Measurements from ENCODE around the gene TEX264.
"Not testable (repeated sequence)": the region's sequence is repeated elsewhere in the genome, so short reads cannot be mapped to it uniquely, and the experiment has no call there.

The TEX264 gene

DNA sequence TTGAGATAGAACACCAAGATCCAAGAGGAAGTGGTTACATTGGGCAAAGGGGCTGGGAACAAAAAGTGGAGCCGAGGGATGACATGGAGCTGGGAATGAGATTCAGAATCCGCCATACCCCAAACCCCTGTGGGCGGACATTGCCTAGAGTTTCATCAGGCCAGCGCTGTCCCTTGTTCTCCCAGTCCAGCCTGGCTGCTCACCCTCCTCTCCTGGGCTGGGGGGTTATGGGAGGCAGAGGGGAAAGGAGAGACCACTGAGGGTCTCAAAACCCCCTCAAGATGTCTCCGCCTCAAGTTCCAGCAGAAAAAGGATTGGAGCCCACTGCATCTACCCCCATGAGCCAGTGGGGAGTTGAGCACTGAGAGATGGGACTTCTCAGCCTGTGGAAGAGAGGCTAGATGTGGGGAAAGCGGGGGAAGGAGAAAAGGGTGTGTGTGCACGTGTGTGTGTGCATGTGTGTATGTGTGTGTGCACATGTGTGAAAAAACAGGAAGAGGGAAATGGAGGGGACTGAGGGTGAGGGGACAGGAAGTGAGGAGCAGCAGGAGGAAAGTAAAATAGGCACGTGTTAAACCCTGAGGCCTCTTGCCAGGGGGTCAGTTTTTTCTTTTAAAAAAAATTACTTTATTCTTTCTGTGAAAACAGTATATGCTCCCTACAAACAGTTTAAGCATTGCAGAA lies 50.2 kb downstream of the TEX264 start:
- DNase-seq (ENCODE audit: insufficient read length, low spot score), result no peak
- no peak for TF ChIP-seq POLR2A (IDR thresholded peaks at IDR 0.05; ENCODE audit: low read depth, low read length)
- no peak for FAIRE-seq

DNA sequence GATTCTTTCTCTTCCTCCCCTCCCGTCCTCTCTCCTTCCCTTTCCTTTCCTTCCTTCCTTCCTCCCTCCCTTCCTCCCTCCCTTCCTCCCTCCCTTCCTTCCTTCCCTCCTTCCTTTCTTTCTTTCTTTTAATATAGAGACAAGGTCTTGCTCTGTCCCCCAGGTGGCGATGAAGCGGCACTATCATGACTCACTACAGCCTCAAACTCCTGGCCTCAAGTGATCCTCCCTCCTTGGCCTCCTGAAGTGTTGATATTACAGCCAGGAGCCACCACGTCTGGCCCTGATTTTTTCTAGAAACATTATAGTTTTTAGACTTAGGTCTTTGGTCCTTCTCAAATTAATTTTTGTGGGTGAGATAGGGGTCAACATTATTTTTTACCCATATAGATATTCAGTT lies 51.3 kb downstream of the TEX264 start:
- FAIRE-seq (no peak), DNase-seq (ENCODE audit: insufficient read length, low spot score) (no peak)
- no peak for TF ChIP-seq POLR2A (IDR thresholded peaks at IDR 0.05; ENCODE audit: low read depth, low read length)

DNA sequence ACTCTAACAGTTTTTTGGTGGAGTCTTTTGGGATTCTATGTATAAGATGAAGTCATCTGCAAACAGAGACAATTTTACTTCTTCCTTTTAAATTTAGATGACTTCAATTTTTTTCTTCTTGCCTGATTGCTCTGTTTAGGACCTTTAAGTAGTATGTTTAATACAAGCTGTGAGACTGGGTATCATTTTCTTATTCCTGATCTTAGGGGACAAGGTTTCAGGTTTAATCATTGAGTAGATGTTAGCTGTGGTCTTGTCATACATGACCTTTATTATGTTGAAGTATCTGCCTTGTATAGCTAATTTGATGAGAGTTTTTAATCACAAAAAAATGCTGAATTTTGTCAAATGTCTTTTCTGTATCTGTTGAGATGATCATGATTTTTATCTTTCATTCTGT lies 56.4 kb downstream of the TEX264 start:
- TF ChIP-seq POLR2A (IDR thresholded peaks at IDR 0.05; ENCODE audit: low read depth, low read length), result no peak
- FAIRE-seq (no peak), DNase-seq (ENCODE audit: insufficient read length, low spot score) (no peak)

DNA sequence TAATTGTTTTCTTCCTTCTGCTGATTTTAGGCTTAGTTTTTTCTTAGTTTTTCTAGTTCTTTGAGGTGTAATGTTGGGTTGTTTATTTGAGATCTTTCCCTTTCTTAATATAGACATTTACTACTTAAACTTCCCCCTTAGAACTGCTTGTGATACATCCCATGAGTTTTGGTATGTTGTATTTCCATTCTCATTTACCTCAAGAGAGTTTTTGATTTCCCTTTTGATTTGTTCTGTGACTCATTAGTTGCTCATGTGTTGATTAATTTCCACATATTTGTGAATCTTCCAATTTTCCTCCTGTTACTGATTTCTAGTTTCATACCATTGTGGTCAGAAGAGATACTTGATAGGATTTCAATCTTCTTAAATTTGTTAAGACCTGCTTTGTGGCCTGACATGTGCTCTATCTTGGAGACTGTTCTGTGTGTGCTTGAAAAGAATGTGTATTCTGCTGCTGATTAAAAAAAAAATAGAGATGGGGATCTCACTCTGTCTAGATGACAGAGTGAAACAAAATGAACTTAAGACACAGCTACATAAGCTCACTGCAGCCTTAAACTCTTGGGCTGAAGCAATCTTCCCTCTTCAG lies 58.1 kb downstream of the TEX264 start:
- FAIRE-seq (no peak), DNase-seq (ENCODE audit: insufficient read length, low spot score) (no peak)
- TF ChIP-seq POLR2A (IDR thresholded peaks at IDR 0.05; ENCODE audit: low read depth, low read length), result no peak

DNA sequence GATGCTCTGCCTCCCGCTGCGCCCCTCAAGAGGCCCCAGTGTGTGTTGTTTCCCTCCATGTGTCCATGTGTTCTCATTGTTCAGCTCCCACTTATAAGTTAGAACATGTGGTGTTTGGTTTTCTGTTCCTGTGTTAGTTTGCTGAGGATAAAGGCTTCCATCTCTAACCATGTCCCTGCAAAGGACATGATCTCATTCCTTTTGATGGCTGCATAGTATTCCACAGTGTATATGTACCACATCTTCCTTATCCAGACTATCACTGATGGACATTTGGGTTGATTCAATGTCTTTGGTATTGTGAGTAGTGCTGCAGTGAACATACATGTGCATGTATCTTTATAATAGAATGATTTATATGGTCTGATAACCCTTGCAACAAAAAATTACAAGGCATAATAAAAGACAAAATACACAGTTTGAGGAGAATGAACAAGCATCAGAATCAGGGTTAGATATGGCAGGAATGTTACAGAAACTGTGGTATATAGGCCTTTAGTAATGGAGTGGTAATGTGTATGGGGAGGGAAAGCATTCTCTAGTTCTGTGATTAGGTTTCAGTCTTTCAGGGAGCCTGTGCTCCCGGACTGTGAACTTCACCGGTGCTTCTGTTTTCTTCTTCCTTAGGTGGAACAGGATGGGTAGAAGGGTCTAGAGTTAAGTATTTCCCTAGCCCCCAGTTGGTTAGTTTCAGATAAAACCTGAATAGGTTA lies 63.0 kb downstream of the TEX264 start:
- TF ChIP-seq POLR2A (IDR thresholded peaks at IDR 0.05; ENCODE audit: low read depth, low read length), result no peak
- FAIRE-seq, result no peak
- DNase-seq (ENCODE audit: insufficient read length, low spot score), result no peak

DNA sequence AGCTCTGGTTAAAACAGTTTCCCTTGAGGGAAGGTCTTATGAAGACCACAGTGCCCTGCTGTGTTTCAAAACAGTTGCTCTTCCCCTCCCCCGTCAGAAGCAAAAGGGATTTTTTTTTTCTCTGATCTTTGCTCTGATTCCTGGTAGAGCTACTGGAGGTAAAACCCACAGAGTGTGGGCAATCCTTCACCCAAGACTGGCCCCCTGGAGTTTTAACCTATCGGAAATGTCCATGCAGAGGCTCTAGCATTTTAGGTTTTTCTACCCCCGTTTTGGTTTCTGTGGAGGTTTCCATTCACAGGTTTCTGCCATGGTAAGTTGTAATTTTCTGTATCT lies 63.5 kb downstream of the TEX264 start:
- FAIRE-seq (no peak), DNase-seq (ENCODE audit: insufficient read length, low spot score) (no peak)
- no peak for TF ChIP-seq POLR2A (IDR thresholded peaks at IDR 0.05; ENCODE audit: low read depth, low read length)

DNA sequence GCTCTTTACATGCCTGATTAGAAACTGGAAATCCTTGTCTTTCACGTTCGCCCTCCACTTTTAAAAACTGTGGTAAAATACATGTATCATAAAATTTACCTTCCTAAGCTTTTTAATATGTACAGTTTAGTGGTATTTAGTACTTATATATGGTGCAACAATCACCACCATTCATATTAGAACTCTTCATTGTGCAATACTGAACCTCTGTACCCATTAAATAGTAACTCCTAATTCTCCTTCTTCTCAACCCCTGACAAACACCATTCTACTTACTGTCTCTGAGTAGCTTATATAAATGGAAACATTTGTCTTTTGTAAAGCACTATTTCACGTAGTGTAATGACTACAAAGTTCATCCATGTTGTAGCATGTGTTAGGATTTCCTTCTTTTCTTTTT lies 64.0 kb downstream of the TEX264 start:
- no peak for TF ChIP-seq POLR2A (IDR thresholded peaks at IDR 0.05; ENCODE audit: low read depth, low read length)
- FAIRE-seq (no peak), DNase-seq (ENCODE audit: insufficient read length, low spot score) (no peak)

DNA sequence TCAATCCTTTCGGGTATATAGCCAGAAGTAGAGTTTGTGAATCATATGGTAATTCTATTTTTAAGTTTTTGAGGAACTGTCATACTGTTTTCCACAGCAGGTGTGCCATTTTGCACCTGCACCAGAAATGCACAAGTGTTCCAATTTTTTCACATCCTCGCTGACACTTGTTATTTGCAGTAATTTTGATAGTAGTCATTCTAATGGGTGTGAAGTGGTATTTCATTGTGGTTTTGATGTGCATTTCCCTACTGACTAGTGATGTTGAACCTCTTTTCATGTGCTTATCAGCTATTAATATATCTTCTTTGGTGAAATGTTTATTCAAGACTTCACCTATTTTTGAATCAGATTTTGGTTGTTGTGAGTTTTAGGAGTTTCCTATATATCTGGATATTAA lies 64.9 kb downstream of the TEX264 start:
- FAIRE-seq (no peak), DNase-seq (ENCODE audit: insufficient read length, low spot score) (no peak)
- TF ChIP-seq POLR2A (IDR thresholded peaks at IDR 0.05; ENCODE audit: low read depth, low read length), result no peak

DNA sequence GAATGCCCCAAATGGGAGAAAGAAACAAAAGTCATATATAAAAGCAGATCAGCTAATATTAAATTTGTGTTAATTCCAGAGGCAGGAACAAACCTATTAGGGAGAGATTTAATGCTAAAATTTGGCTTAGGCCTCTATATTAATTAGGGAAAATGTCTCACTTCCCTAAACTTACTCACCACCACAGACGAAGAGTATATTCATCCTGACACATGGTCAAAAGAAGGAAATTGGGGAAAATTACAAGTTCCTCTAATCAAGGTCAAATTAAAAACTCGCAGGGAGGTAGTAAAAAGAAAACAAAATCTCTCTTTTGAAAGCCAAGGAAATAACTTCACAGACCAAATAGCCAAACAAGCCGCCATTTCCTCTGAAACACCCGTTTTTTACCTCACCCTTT lies 68.1 kb downstream of the TEX264 start:
- no peak for FAIRE-seq
- DNase-seq (ENCODE audit: insufficient read length, low spot score), result no peak
- no peak for TF ChIP-seq POLR2A (IDR thresholded peaks at IDR 0.05; ENCODE audit: low read depth, low read length)

DNA sequence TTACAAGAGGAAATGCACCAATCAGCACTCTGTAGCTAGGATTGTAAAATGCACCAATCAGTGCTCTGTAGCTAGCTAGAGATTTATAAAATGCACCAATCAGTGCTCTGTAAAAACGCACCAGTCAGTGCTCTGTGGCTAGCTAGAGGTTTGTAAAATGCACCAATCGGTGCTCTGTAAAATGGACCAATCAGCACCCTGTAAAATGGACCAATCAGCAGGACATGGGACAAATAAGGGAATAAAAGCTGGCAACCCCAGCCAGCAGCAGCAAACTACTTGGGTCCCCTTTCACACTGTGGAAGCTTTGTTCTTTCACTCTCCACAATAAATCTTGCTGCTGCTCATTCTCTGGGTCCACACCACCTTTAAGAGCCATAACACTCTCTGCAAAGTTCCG lies 71.3 kb downstream of the TEX264 start:
- not testable (repeated sequence) for DNase-seq (ENCODE audit: insufficient read length, low spot score); FAIRE-seq

DNA sequence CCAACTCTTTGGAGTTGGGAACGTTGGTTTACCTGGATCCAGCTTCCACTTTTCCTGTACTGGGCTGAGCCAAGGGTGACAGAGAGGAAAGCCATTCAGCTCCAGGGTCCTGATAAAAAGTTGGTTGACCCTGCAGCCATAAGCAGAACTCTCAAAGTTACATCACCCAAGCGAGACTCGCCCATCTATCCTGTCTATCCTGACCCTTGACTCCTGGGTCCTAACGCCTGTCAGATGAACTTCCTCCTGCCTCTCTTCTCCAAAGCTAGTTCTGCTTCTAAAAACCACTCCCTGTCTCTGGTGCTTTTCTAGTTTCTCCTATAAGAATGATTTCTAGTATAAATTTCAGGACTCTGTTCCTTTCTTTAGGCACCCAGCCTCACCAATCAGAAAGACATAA lies 71.9 kb downstream of the TEX264 start:
- FAIRE-seq; DNase-seq (ENCODE audit: insufficient read length, low spot score): not testable (repeated sequence)

DNA sequence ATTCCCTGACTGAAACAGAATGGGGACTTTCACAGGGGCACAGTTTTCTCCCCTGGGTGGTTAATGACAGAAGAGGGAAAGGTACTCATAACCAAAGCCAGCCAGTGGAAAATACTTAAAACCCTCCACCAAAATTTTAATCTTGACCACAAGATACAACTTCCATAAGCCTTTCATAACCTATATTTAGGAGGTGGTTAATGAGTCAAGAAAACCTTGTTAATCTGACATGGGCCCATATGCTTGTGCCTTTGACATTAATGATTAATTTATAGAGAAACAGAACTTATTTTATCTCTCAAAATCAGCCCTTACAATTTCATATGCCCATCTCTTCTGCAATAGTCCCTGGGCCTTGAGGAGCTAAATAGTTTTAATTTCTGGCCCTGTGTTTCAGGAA lies 76.8 kb downstream of the TEX264 start:
- DNase-seq (ENCODE audit: insufficient read length, low spot score) (no peak), FAIRE-seq (no peak)
- no peak for TF ChIP-seq POLR2A (IDR thresholded peaks at IDR 0.05; ENCODE audit: low read depth, low read length)

DNA sequence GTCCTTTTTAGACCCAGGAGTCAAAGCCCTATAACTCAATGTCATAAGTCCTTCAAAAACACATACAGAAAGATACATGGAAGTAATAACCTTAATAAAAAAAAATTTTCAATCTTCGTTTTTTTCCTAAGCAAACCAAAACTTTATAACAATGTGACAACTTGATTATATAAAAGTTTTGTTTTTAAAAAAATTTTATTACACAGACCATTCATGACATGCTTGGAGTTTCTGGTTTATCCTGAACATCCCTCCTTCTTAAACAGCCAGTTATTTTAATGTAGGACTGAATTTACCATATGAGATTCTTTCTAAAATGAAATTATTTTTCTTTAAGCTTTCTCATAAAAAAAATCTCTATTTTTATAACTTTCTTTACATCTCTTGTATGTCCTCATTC lies 77.3 kb downstream of the TEX264 start:
- TF ChIP-seq POLR2A (IDR thresholded peaks at IDR 0.05; ENCODE audit: low read depth, low read length), result no peak

DNA sequence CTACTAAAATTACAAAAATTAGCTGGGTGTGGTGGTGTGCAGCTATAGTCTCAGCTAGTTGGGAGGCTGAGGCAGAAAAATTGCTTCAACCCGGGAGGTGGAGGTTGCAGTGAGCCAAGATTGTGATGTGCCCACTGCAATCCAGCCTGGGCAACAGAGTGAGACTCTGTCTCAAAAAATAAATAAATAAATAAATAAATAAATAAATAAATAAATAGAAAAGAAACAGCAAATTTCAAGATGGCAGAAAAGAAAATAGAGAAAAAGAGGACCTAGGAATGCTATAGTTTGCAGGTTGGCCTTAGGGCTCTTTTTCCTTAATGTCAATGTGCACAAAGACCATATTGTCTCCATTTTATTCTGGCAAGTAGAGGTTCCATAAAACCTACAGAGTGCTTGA lies 79.8 kb downstream of the TEX264 start:
- FAIRE-seq (no peak), DNase-seq (ENCODE audit: insufficient read length, low spot score) (no peak)
- TF ChIP-seq POLR2A (IDR thresholded peaks at IDR 0.05; ENCODE audit: low read depth, low read length), result no peak

More for the DNA sequence above, 77.3 kb downstream of the TEX264 start:
- DNase-seq (ENCODE audit: insufficient read length, low spot score), result no peak
- FAIRE-seq, result no peak

DNA sequence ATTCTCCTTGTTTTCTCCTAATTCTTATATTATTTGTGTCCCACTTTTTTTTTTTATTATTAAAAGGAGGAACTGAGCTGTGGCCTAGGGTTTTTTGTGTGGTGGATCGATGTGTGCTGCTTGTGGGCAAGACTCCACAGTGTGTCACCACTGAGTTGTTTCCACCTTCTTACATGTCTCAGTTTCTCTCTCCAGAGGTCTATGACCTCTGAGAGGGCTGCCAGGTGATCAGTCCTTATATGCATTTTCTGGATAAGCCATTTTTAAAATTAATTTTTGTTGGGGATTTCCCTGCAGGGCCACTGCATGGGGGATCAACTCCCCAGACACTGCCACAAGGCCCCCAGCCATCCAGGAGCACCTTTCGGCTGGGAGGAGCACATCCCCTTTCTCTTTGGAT lies 80.2 kb downstream of the TEX264 start:
- FAIRE-seq (no peak), DNase-seq (ENCODE audit: insufficient read length, low spot score) (no peak)
- no peak for TF ChIP-seq POLR2A (IDR thresholded peaks at IDR 0.05; ENCODE audit: low read depth, low read length)

All from H54 (cell line).